ENCODE data around the gene HCN3.
"Not testable (repeated sequence)": the region's sequence is repeated elsewhere in the genome, so short reads cannot be mapped to it uniquely, and the experiment has no call there.

HCN3 gene

DNA sequence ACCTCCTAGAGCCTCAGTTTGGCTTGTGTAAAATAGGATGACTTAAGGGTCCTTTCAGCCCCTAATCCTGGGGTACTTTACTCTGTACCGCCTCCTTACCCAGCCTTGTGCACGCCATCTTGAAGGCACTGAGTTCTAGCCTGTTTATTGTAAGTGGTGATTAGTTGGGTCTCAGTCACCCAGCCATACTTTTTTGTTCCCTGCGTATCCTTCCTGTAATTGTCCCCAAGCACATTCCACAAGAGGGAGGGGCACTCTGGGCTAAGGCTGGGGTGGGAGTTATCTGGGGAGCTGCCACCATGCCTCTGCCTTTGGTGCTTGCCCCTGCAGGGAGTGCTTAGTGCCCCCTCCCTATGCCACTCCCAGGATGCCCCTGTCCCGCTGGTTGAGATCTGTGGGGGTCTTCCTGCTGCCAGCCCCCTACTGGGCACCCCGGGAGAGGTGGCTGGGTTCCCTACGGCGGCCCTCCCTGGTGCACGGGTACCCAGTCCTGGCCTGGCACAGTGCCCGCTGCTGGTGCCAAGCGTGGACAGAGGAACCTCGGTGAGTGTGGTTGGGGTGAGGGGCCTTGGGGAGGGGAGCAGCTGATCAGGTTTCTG, 32.3 kb downstream of the HCN3 start:
- no peak for DNase-seq (ENCODE audit: low read depth in 3 of 3)

DNA sequence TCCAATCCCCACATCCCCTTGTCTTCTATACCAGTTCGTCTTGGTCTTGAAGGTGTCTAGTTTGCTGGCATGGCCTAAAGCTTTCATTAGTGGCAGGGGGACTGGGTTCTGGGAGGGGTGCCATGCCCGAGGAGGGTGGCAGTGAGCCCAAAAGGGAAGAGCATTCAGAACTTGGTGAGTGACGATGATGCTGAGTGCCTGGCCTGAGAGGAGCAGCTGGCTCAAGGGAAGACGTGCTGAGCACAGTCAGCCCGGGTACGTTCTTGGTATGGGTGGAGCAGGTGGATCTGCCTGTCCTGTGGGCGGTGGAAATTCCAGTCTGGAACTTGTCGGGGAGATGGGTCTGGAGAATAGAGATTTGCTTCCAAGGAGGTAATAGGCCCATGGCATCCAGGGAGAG, 36.0 kb downstream of the HCN3 start:
- no peak for DNase-seq (ENCODE audit: low read depth in 3 of 3)

DNA sequence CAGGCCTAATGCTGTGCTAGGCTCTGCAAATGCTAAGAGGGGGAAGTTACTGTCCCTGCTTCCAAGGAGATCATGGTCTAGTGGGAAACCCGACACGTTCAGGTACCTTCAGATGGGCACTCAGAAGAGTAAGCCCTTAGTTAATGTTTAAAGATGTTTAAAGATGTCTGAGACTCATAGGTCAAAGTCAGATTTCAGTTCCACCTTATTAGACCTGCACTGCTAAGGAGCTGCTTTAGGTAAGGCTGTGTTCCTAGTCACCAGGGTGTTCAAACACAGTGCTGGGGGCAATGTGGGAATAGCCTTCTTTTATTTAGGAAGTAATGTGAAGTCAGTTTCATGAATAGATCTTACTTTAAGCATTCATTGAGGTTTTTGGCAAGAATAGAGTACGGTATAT, 39.7 kb downstream of the HCN3 start:
- DNase-seq (ENCODE audit: low read depth in 3 of 3), result no peak

DNA sequence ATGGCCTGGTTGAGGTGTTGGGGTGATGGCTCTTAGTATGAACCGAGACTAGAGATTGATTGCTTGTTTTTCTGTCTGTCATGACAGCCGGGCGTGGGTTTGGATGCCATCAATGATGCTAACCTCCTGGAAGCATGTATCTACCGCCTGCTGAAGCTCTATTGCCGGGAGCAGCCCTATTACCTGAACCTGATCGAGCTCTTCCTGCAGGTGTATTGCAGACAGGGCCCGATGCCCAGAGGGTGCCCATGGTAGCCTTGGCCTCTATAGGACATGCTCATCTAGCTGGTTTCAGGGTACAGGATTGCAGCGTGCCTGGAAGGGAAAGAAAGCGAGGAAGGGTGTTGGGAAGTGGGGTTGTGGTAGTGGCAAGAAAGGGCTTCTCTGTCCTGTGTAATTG, 40.8 kb downstream of the HCN3 start:
- DNase-seq (ENCODE audit: low read depth in 3 of 3), result no peak

DNA sequence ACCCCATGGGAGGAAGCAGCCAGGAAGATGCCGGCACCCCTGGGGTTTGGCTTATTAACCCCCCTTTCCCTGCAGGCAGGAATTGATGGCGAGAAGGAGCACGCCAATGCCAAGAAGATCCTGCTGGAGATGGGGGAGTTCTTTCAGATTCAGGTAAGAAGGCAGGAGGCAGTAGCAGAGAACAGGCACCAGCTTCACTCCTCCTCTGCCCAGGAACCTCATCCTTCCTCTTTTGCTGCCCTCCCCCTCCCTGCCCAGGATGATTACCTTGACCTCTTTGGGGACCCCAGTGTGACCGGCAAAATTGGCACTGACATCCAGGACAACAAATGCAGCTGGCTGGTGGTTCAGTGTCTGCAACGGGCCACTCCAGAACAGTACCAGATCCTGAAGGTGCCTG, 42.3 kb downstream of the HCN3 start:
- DNase-seq (ENCODE audit: low read depth in 3 of 3), result no peak

DNA sequence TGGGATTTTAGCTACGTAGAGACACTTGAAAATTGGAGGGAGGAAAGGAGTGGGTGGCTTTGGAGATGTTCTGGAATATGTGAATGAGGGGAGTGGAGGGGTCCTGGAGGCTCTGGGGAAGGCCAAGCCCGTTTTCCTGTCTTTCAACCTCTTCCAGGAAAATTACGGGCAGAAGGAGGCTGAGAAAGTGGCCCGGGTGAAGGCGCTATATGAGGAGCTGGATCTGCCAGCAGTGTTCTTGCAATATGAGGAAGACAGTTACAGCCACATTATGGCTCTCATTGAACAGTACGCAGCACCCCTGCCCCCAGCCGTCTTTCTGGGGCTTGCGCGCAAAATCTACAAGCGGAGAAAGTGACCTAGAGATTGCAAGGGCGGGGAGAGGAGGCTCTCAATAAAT, 43.0 kb downstream of the HCN3 start:
- no peak for DNase-seq (ENCODE audit: low read depth in 3 of 3)

DNA sequence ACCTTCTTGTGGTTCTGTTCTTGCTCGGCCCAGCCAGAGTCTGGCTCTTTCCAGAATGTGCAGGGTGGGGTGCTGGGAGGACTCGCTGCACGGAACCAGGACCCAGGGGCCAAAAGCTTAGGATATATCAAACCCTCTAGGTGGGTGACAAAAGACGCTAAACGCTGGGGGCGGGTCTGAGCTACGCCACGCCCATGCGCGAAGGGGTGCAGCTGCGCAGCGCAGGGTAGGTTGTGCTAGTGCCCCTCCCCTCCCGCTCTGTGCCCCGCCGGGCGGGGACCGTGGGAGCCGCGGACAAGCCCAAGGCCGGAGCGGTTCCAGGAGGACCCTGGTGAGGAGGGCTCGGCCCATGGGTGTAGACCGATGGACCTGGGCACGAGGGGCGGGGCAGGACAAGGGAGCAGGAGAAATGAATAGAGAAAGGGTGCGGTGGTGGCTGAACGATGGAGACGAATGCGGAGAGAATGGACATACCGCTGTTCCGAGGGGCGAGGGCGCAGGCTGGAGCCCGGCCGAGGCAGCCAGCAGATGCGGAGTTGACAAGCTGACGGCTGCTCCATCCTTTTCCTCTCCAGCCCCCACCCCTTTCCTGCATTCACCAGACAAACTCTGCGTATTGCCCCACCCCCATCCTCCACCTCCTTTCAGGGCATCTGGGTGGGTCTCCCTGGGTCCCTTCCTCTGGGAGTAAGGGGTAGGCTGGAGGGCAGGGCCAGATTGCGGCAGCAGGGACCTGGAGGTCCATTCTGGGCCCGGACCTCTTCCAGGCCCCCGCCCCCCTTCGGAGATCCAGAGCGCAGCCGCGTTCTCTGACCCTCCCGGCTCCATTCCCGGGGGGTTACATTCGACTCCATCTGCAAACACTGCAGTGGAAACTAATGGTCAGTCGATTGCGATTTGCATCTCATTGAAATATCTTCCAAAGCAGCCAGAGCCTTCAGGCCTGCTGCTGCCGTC, 43.7 kb downstream of the HCN3 start, which contains the start of gene RUSC1:
Gene RUSC1 (plus strand): TSS at position 234 of the 957 bp plus-strand sequence. CDS start 880 bp downstream, outside the sequence.
- peak; percentile 50 to 62 (median 51) for DNase-seq (ENCODE audit: low read depth in 3 of 3)

DNA sequence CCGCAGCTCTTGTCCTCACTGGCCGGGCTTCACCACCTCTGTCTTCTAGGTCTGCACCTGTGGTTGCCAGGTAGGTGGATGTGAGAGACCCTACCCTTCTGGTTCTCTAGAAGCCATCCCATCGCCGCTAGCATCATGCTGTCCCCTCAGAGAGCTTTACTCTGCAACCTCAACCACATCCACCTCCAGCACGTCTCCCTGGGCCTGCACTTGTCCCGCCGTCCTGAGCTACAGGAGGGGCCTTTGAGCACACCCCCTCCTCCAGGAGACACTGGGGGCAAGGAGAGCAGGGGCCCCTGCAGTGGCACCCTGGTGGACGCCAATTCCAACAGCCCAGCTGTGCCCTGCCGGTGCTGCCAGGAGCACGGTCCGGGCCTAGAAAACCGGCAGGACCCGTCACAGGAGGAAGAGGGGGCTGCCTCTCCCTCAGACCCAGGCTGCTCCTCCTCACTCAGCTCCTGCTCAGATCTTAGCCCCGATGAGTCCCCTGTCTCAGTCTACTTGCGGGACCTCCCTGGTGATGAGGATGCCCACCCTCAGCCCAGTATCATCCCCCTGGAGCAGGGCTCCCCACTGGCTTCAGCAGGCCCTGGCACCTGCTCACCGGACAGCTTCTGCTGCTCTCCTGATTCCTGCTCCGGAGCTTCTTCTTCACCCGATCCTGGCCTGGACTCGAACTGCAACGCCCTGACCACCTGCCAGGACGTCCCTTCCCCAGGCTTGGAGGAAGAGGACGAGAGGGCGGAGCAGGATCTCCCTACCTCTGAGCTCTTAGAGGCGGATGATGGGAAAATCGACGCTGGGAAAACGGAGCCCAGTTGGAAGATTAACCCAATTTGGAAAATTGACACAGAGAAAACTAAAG, 44.6 kb downstream of the HCN3 start:
- no peak for DNase-seq (ENCODE audit: low read depth in 3 of 3)

DNA sequence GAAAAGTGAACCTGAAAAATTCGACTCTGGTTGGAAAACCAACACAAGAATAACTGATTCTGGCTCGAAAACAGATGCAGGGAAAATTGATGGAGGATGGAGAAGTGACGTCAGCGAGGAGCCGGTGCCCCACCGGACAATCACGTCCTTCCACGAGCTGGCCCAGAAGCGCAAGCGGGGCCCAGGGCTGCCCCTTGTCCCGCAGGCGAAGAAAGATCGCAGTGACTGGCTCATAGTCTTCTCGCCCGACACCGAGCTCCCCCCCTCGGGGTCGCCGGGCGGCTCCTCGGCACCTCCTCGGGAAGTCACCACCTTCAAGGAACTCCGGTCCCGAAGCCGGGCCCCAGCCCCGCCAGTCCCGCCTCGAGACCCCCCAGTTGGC, 45.3 kb downstream of the HCN3 start:
- DNase-seq (ENCODE audit: low read depth in 3 of 3), result no peak

DNA sequence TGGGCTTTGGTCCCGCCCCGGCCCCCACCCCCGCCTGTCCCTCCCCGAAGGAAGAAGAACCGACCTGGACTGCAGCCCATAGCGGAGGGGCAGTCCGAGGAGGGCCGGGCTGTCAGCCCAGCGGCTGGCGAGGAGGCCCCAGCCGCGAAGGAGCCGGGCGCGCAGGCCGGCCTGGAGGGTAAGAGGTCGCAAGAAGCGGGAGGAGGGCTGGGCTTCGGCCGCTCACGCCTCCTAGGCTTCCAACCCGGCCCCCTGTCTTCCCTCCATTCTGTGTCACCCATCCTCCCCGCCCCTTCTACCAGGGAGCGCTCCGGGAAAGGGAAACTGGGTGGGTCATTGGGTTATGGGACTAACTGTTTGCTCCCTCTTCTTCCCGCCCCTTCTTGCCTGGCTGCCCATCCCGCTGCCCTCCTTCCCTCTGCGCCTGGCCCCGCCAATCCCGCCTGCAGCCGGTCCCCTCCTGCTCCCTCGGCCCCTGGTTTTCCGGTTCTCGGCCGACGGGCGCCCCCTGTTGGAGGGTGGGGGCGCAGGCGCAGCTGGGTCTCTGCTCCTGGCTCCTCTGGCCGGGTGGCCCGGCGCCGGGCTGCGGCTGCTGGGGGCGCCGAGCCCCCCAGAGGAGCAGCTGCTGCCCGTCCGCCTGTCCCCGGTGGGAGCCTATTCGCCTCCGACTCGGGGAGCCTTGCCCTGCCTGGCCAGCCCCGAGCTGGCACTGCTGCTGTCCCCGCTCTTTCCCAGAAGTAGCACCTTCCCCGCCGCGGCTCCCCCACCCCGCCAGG, 45.9 kb downstream of the HCN3 start:
- peak; percentile 72 to 90 (median 73) for DNase-seq (ENCODE audit: low read depth in 3 of 3)

DNA sequence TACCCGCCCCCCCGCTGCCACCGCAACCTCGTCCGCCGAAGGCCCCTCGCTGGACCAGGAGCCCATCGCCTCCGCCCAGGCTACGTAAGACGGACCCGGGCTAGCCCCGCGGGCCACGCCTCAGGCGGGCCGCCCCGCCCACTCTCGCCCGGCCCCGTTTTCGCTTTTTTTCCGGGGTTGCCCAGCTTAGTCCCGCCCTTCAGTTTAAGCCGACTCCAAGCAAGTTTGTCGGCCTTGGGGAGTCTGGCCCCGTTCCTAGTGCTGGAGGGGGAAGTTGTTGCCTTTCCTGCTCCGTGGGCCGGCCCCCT, 46.4 kb downstream of the HCN3 start:
- DNase-seq (ENCODE audit: low read depth in 3 of 3), result peak; percentile 62 to 68 (median 63)

DNA sequence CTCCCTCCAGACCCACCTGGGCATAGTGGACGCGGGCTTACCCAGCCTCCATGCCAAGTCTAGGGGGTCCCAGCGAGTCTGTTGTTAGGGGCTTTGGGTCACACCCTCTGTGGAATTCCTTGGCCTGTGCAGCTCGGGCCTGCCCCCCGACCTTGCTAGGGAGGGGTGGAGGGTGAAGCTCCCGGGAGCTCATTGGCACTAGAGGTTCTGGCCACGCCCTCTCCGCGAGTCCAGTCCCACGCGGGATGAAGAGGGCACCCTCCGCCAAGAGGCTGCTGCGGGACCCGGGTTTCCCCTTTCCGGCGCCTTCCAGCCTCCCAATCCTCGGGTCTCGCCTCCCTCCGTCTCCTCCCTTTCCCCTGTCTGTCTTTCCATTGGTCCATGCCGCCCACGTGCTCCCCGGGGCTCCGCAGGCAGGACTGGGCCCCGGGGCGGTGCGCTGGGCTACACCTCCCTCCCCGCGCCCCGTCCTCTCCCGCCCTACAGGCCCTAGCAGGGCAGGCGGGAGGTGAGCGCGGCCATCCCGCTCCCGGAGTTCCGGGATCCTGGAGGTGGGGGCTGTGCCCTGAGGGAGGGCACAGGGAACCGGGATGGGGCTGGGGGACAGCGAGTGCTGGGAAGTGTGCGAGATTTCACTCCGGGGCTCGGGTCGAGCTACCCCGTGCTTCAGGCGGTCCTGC, 46.9 kb downstream of the HCN3 start:
- peak; percentile 70 to 80 (median 71) for DNase-seq (ENCODE audit: low read depth in 3 of 3)

DNA sequence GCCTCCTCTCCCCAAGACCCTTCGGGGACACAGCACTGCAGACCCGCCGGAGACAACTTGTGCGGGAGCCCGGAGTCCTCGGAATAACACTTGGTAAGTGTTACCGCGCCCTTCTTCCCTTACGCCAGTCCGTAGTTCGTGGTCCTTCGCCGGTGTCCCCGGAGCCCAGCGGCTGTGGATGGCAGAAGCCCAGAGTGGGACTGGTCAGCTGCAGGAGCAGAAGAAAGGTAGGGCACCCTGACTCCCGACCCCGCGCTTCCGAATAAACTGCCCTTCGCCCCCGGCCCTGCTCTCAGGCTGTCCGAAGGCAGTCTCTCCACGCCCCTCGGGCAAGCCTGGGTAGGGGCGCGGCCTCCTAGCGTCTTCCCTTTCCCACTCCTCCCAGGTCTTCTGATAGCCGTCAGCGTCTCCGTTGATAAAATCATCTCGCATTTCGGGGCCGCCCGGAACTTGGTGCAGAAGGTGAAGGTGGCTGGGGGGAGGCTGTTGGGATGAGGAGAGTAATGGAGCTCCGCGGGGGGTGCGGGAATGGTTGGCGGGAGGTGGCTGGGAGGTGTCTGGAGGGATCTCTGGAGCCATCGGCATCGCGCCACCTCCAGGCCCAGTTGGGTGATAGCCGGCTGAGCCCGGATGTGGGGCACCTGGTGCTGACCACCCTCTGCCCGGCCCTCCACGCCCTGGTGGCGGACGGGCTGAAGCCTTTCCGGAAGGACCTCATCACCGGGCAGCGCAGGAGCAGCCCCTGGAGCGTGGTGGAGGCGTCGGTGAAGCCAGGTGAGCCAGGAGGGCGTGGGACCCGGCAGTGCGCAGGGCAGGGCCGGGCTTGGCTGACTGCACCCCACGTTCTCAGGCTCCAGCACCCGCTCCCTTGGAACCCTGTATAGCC, 47.7 kb downstream of the HCN3 start:
- DNase-seq (ENCODE audit: low read depth in 3 of 3), result no peak

DNA sequence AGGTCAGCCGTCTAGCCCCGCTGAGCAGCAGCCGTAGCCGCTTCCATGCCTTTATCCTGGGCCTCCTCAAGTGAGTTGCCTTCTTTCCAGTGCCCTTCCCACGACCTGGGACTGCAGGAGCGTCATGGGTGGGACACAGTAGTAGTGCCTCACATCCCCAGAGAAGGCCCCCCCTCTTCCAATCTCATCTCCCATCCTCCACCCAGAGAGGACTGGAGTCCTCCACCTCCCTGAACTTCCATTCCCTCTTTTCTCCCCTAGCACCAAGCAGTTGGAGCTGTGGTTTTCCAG, 48.3 kb downstream of the HCN3 start:
- no peak for DNase-seq (ENCODE audit: low read depth in 3 of 3)

DNA sequence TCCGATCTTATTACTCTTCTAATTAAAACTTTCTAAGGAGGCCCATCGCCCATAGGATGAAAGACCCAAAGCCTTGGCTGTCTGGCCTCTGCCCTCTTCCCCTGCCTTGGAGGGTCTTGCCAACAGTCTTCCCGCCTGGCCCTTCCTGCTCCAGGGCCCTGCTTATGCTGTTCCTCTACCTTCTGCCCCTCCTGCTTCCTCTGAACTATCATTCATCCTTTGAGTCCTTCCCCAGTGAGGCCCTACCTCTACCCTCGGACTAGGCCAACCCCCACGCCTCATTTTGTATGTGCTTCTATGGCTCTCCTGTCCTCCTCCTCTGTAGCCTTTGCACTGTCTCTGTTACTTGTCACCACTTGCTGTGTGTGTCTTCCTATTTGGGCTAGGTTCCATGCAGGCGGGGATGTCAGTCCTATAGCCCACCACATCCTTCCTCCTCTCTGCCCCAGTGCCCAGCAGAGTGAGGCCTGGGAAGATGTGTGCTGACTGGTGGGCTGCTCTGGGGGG, 48.8 kb downstream of the HCN3 start:
- no peak for DNase-seq (ENCODE audit: low read depth in 3 of 3)

DNA sequence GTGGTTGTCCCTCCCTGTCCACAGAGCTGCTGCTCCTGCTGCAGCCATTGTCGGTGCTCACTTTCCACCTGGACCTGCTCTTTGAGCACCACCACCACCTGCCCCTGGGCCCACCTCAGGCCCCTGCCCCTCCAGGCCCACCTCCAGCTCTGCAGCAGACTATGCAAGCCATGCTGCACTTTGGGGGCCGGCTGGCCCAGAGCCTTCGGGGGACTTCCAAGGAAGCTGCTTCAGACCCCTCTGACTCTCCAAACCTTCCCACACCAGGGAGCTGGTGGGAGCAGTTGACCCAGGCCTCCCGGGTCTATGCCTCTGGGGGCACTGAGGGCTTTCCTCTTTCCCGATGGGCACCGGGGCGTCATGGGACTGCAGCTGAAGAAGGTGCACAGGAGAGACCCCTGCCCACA, 49.4 kb downstream of the HCN3 start:
- DNase-seq (ENCODE audit: low read depth in 3 of 3), result no peak

DNA sequence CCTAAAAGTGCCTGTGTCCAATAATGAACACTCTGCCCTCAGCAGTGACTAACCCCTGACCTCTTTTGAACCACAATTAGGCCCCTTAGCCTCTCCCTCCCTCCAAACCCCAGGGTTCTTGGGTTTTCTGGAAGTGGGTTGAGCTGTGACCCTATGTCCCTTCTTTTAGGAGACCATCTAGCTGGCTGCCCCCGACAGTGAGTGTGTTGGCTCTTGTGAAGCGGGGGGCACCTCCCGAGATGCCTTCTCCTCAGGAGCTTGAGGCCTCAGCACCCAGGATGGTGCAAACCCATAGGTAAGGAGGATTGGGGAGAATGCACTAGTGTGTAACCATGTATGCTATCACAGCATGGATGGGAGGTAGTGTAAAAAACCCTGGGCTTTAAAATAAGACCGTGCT, 50.7 kb downstream of the HCN3 start:
- DNase-seq (ENCODE audit: low read depth in 3 of 3), result no peak

DNA sequence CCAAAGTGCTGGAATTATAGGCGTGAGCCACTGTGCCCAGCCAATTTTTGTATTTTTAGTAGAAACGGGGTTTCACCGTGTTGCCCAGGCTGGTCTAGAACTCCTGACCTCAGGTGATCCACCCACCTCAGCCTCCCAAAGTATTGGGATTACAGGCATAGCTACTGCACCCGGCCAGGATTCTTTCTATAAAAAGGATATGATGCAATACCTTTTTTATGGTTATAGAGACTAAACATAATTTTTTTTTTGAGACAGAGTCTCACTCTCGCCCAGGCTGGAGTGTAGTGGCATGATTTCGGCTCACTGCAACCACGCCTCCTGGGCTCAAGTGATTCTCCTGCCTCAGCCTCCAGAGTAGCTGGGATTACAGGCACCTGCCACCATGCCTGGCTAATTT, 51.6 kb downstream of the HCN3 start:
- DNase-seq (ENCODE audit: low read depth in 3 of 3), result not testable (repeated sequence)

DNA sequence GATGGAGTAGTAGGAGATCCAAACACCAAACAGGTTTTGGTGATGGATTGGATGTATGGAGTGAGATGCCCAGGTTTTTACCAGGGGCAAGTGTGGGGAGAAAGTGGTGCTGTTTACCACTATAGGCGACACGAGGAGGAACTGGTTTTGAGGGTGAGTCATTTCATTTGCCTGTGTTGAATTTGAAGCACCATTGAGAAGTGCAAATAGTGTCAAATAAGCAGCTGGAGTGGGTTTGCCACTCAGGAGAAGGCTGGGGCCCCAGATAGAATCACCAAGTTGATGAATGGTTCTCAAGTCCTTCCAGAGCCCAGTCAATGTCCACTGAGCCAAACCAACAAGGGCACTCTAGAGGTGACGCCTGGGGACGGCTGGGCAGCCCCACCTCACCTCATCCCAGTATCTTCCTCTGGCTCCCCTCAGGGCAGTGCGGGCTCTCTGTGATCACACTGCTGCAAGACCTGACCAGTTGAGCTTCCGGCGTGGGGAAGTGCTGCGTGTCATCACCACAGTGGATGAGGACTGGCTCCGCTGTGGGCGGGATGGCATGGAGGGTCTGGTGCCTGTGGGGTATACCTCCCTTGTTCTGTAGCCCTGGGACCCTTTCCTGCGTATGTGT, 52.8 kb downstream of the HCN3 start:
- DNase-seq (ENCODE audit: low read depth in 3 of 3), result no peak

DNA sequence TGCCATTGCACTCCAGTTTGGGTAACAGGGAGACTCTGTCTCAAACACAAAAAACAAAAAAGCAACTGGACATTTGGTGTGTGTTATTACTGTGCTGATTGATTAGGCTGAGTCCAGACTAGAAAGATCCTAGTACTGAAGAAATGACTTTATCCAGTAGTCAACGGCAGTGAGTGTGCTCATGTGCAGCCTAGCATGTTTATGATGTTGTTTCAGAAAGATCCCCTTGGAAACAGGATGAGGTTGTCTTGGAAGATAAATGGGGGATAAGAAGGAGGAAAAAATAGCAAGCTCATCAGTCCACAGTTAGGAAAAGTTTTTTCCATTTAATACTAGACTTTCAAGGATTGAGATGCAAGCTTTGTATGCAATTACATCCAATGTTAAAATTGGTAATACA, 57.7 kb downstream of the HCN3 start:
- no peak for DNase-seq (ENCODE audit: low read depth in 3 of 3)
